Omental fat pad (tissue), 4 donors: ENCODE results near the gene FTHL17. TPM values are rescaled to one million over a fixed set of nuclear protein-coding genes. Genes with fewer than 3 reads are reported as not detected.

Source experiments
- ATAC-seq: fragments of 150-250 bp; one replicate; pipeline ENCODE4 v1.9.1; 2016; ENCODE audit warnings: mild to moderate bottlenecking, moderate library complexity; ENCODE audit not compliant: low FRiP score
- DNase-seq: peaks from one replicate; pipeline ENCODE4 v3.0.0-alpha.2; 2019; ENCODE audit warnings: low spot score
- total RNA-seq, 4 donors: library from RNA; depleted of rRNA; stranded (reverse); fragments of >200 nt; gene quantifications; one replicate each; pipeline ENCODE4 v1.1.0, GENCODE V29; 2016
- TF ChIP-seq, protein P1 (sequence below), 3 donors: fragments of 450-650 bp; IDR thresholded peaks; one replicate each; pipeline ENCODE4 v1.5.1; 2016 to 2017; ENCODE audit warnings: antibody characterized with exemption in 3 of 3, mild to moderate bottlenecking in 3 of 3, moderate library complexity in 2 of 3

The FTHL17 gene
- total RNA-seq, 4 donors from 2014 or later, result not detected

DNA sequence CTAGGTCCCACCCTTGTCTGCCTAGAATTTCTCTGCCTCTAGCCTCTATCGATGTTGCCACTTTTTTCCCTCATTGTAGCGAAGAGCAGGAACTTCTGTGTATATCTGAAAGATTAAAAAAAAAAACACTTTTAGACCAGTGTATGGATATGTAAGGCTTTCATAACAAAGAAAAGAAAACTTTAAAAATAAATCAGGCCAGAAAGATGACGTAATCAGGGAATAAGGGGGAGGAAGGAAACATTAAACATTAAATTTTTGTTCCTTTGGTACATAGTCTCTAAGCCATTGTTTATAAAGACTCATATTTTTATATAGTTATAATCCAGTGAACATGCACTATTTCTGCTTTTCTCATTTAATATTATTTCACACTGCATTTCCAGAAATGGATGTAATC lies 26.2 kb upstream of the FTHL17 start:
- TF ChIP-seq, protein P1, sequence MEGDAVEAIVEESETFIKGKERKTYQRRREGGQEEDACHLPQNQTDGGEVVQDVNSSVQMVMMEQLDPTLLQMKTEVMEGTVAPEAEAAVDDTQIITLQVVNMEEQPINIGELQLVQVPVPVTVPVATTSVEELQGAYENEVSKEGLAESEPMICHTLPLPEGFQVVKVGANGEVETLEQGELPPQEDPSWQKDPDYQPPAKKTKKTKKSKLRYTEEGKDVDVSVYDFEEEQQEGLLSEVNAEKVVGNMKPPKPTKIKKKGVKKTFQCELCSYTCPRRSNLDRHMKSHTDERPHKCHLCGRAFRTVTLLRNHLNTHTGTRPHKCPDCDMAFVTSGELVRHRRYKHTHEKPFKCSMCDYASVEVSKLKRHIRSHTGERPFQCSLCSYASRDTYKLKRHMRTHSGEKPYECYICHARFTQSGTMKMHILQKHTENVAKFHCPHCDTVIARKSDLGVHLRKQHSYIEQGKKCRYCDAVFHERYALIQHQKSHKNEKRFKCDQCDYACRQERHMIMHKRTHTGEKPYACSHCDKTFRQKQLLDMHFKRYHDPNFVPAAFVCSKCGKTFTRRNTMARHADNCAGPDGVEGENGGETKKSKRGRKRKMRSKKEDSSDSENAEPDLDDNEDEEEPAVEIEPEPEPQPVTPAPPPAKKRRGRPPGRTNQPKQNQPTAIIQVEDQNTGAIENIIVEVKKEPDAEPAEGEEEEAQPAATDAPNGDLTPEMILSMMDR (IDR thresholded peaks at IDR 0.05), result no peak
- ATAC-seq (no peak), DNase-seq (no peak)

DNA sequence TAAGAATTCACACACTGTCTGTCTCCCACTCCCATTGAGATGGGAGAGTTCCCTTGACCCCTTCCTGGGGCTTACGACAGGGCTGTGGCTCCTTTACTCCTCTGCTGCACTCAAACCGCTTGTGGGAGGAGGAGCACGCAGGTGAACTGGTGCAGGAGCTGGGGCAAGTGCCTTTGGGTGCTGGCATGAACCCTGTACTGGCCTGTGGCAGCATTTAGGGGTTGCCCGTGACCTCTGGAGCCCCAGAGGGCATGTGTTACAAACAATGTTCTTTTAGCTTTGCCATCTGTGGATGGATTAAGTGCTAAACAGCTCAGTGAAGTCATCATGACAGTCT lies 21.8 kb upstream of the FTHL17 start:
- DNase-seq (no peak), ATAC-seq (no peak)
- TF ChIP-seq, protein P1 (IDR thresholded peaks at IDR 0.05), result no peak

DNA sequence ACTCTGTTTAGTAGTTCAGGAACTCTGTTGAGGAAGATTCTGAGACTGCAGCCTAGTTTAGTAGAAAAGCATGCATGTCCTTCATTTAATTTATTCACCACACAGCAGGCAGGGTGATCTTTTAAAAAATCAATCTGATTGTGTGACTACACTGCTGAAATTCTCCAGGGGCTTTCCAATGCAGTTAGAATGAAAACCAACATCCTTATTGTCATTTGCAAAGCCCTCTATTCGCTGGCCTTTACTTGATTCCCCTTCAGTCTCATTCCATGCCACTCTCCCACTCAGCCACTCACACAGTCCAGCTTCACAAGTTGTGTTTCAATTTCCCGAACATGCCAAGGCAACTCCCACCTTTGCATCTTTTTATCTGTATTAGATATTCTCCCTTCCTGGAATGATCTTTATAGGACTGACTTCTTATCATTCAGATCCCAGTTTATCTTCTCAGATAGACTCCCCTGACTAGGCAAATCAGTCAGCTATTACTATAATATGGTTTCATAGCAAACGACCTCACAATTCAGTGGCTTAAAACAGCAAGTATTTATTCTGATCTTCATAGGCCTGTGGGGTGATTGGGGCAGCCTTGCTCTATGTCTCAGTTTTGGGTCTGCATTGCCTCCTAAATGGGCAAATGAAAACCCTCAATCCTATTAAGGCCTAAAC lies 21.3 kb upstream of the FTHL17 start:
- no peak for ATAC-seq
- DNase-seq, result no peak
- TF ChIP-seq, protein P1 (IDR thresholded peaks at IDR 0.05), result no peak

DNA sequence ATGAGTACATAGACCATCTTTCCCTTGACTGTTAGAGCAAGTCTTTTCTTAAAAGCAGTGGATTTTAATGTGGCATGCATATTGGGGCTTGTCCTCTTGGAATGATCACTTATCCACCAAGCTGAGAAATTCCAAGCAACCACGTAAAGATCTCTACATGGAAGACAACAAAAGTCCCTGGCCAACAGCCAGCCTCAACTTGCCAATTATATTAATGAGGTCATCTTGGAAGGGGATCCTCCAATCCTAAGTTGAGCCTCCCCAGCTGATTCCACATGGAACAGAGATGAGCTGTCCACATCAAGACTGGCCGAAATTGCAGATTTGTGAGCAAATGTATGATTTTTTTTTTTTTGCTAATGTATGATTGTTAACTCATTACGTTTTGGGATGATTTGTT lies 20.6 kb upstream of the FTHL17 start:
- ATAC-seq (no peak), DNase-seq (no peak)
- TF ChIP-seq, protein P1 (IDR thresholded peaks at IDR 0.05), result no peak

DNA sequence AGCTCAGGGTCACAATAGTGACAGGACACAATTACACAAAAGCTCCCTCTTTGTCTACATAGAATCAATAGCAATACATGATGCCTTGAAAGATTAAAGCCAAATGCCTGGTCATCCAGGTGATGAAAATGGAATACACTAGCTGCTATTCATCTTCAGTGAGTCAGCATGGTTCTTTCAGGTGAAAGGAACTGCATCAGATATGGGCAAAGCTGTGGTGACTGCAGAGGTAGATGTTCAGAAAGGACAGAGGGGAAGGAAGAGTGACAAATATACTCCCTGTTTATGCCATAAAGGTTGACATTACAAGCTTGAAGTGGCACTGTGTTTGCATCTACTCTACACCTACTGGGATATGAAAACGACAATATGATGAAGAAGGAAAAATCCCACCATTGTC lies 20.0 kb upstream of the FTHL17 start:
- TF ChIP-seq, protein P1 (IDR thresholded peaks at IDR 0.05), result no peak
- DNase-seq (no peak), ATAC-seq (no peak)

DNA sequence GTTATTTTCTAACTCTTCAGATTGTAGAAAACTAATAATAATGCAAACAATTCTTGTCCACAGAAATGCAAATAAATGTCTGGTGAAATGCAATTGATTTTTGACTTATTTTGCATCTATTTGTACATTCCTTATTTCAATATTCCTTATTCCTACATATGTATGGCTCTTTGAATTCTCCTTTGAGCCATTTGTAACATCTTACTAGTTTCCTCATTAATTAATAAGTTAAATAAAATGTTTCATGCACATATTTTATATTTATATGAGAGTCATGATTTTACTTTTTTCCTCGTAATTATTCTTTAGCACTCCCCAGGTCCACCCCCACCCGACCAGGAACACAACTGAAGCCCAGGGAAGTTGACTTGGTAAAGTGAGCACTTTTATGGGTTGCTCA lies 2.7 kb upstream of the FTHL17 start:
- ATAC-seq, result no peak
- DNase-seq, result no peak
- TF ChIP-seq, protein P1 (IDR thresholded peaks at IDR 0.05), result no peak

DNA sequence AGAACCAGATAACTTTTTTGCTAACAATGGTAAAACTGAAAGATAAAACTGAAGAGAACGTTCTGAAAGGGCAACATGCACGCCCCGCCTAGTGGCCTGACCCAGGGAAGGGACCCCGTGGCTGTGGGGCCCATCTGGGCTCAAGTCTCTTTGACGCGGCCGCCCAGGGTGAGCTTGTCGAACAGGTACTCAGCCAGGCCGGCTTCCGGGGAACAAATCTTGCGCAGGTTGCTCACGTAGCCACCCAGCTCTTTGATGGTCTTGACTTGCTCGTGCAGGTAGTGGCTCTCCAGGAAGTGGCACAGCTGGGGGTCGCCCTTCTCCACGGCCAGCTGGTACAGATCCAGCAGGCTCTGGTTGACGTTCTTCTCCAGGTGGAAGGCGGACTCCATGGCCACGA lies 579 bp downstream of the FTHL17 start:
- DNase-seq, result no peak
- TF ChIP-seq, protein P1 (IDR thresholded peaks at IDR 0.05), result no peak
- no peak for ATAC-seq
